ENCODE data around the gene KANK2. TPM values are rescaled to one million over a fixed set of nuclear protein-coding genes. Genes with fewer than 3 reads are reported as not detected.

The KANK2 gene
- total RNA-seq, 1 experiment from 2014 or later, result 0.19 TPM

- H3K79me2 ChIP-seq (ENCODE audit: low read length), result no peaks in the 10 kb centered on the region
- no peaks in the 10 kb centered on the region for H3K4me1 ChIP-seq (ENCODE audit: low read length)
- H2AFZ ChIP-seq (ENCODE audit: low read length), result no peak within 1 kb of the TSS
- H3K36me3 ChIP-seq (ENCODE audit: insufficient read depth, low read length), result no peaks in the 10 kb centered on the region
- H3K9ac ChIP-seq (ENCODE audit: low read length), result no peak within 1 kb of the TSS
- no peak within 1 kb of the TSS for H3K4me3 ChIP-seq (ENCODE audit: low read length)
- no peak within 1 kb of the TSS for H3K27ac ChIP-seq (ENCODE audit: low read length)
- H3K4me2 ChIP-seq (ENCODE audit: low read depth, low read length, poor library complexity, severe bottlenecking), result no peak within 1 kb of the TSS
- DNase-seq, result no peak
- no peaks in the 10 kb centered on the region for H3K27me3 ChIP-seq (ENCODE audit: low read length)
- H3K9me2 ChIP-seq (replicated peaks; ENCODE audit: insufficient read depth, low read length), result no peaks in the 10 kb centered on the region
- H3K9me3 ChIP-seq (ENCODE audit: low read length), result no peaks in the 10 kb centered on the region
- H4K20me1 ChIP-seq (ENCODE audit: insufficient read depth, low read depth, low read length), result no peaks in the 10 kb centered on the region; the same call in 1 of the 2 replicates
These were observed 42.1 kb upstream of the KANK2 start, which contains the start of gene ANGPTL8 for GRCh38 chr19:11239377-11240000. ANGPTL8 (plus strand) TSS chr19:11239619; CDS start chr19:11239638, 19 bp downstream.

GRCh38 chr19:11238781-11239376, 41.5 kb upstream of the KANK2 start:
- Histone ChIP-seq H3K9me3 (ENCODE audit: low read length) (no peaks in the 10 kb centered on the region), H3K4me2 (ENCODE audit: low read depth, low read length, poor library complexity, severe bottlenecking) (no peak overlapping the region)
- no peak for DNase-seq

DNA sequence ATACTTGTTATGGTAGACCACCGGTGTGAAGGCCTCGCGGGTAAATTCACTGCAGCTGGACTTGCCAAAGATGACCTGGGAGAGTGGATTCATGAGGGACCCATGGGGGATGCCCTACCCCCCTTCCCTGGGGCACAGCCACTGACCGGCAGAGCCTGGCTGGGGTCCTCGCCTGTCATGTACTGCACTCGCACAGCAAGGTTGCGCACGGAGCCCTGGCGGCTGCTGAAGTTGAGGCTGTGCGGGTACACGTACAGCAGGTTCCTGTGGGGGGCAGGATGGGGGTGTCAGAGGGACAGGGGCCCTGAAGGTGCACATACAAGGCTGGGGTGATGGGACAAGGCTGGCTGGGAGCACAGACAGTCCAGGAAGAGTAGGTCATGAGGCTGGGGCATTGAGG, 40.7 kb upstream of the KANK2 start:
- Histone ChIP-seq H3K4me3 (ENCODE audit: low read length) (no peak overlapping the region), H3K27ac (ENCODE audit: low read length) (no peak overlapping the region), H3K9me3 (ENCODE audit: low read length) (no peaks in the 10 kb centered on the region), H3K4me1 (ENCODE audit: low read length) (no peaks in the 10 kb centered on the region), H3K9me2 (replicated peaks; ENCODE audit: insufficient read depth, low read length) (no peaks in the 10 kb centered on the region), H3K36me3 (ENCODE audit: insufficient read depth, low read length) (no peaks in the 10 kb centered on the region), H3K9ac (ENCODE audit: low read length) (no peak overlapping the region), H3K4me2 (ENCODE audit: low read depth, low read length, poor library complexity, severe bottlenecking) (no peak overlapping the region), H3K27me3 (ENCODE audit: low read length) (no peaks in the 10 kb centered on the region), H4K20me1 (ENCODE audit: insufficient read depth, low read depth, low read length) (no peaks in the 10 kb centered on the region), H2AFZ (ENCODE audit: low read length) (no peak overlapping the region), H3K79me2 (ENCODE audit: low read length) (no peaks in the 10 kb centered on the region)
- DNase-seq, result no peak

More at GRCh38 chr19:11238781-11239376, 41.5 kb upstream of the KANK2 start:
- Histone ChIP-seq H3K36me3 (ENCODE audit: insufficient read depth, low read length) (no peaks in the 10 kb centered on the region), H3K9ac (ENCODE audit: low read length) (no peak overlapping the region), H3K79me2 (ENCODE audit: low read length) (no peaks in the 10 kb centered on the region), H3K27ac (ENCODE audit: low read length) (no peak overlapping the region), H2AFZ (ENCODE audit: low read length) (no peak overlapping the region), H3K4me1 (ENCODE audit: low read length) (no peaks in the 10 kb centered on the region), H4K20me1 (ENCODE audit: insufficient read depth, low read depth, low read length) (no peaks in the 10 kb centered on the region; the same call in 1 of the 2 replicates), H3K4me3 (ENCODE audit: low read length) (no peak overlapping the region), H3K27me3 (ENCODE audit: low read length) (no peaks in the 10 kb centered on the region), H3K9me2 (replicated peaks; ENCODE audit: insufficient read depth, low read length) (no peaks in the 10 kb centered on the region)

DNA sequence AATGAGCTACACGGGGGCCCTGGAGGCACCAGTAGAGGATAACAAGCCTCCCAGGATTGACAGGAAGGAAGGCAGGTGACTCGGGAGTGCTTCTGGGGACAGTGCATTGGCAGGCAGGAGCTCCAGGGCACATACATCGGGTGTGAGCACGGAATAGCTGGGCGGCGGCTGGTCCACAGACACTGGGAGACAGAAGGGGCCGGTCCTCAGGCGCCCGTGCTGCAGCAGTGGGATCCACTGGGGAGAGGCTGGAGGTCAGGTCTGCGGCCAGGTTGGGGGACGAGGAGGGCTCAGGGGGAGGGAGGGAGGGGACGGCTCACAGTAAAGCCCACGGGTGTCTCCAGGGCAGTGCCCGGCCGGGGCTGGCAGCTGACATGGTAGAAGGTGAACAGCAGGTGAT, 40.0 kb upstream of the KANK2 start:
- Histone ChIP-seq H3K4me1 (ENCODE audit: low read length) (no peaks in the 10 kb centered on the region), H4K20me1 (ENCODE audit: insufficient read depth, low read depth, low read length) (no peaks in the 10 kb centered on the region), H3K9me3 (ENCODE audit: low read length) (no peaks in the 10 kb centered on the region), H3K36me3 (ENCODE audit: insufficient read depth, low read length) (no peaks in the 10 kb centered on the region), H3K27ac (ENCODE audit: low read length) (no peak overlapping the region), H3K9ac (ENCODE audit: low read length) (no peak overlapping the region), H3K9me2 (replicated peaks; ENCODE audit: insufficient read depth, low read length) (no peaks in the 10 kb centered on the region), H3K27me3 (ENCODE audit: low read length) (no peaks in the 10 kb centered on the region), H3K4me2 (ENCODE audit: low read depth, low read length, poor library complexity, severe bottlenecking) (no peak overlapping the region), H3K79me2 (ENCODE audit: low read length) (no peaks in the 10 kb centered on the region), H2AFZ (ENCODE audit: low read length) (no peak overlapping the region), H3K4me3 (ENCODE audit: low read length) (no peak overlapping the region)
- no peak for DNase-seq

- no peak overlapping the region for H3K9ac ChIP-seq (ENCODE audit: low read length)
- H2AFZ ChIP-seq (ENCODE audit: low read length), result no peak overlapping the region
- no peaks in the 10 kb centered on the region for H3K27me3 ChIP-seq (ENCODE audit: low read length)
- no peak overlapping the region for H3K4me2 ChIP-seq (ENCODE audit: low read depth, low read length, poor library complexity, severe bottlenecking)
- DNase-seq, result no peak
- no peak overlapping the region for H3K4me3 ChIP-seq (ENCODE audit: low read length)
- H4K20me1 ChIP-seq (ENCODE audit: insufficient read depth, low read depth, low read length), result no peaks in the 10 kb centered on the region
- H3K9me3 ChIP-seq (ENCODE audit: low read length), result no peaks in the 10 kb centered on the region
- H3K36me3 ChIP-seq (ENCODE audit: insufficient read depth, low read length), result no peaks in the 10 kb centered on the region
- no peaks in the 10 kb centered on the region for H3K79me2 ChIP-seq (ENCODE audit: low read length)
- no peaks in the 10 kb centered on the region for H3K9me2 ChIP-seq (replicated peaks; ENCODE audit: insufficient read depth, low read length)
- peaks cover 7% of the 10 kb centered on the region for H3K4me1 ChIP-seq (ENCODE audit: low read length)
- H3K27ac ChIP-seq (ENCODE audit: low read length), result no peak overlapping the region
These were observed 39.3 kb upstream of the KANK2 start for GRCh38 chr19:11236324-11237301.

GRCh38 chr19:11234486-11235075, 37.2 kb upstream of the KANK2 start:
- Histone ChIP-seq H3K9me3 (ENCODE audit: low read length) (no peaks in the 10 kb centered on the region), H3K9me2 (replicated peaks; ENCODE audit: insufficient read depth, low read length) (no peaks in the 10 kb centered on the region), H3K4me3 (ENCODE audit: low read length) (no peak overlapping the region), H3K27me3 (ENCODE audit: low read length) (no peaks in the 10 kb centered on the region), H3K4me2 (ENCODE audit: low read depth, low read length, poor library complexity, severe bottlenecking) (no peak overlapping the region), H2AFZ (ENCODE audit: low read length) (no peak overlapping the region), H3K4me1 (ENCODE audit: low read length) (peaks cover 10% of the 10 kb centered on the region), H3K9ac (ENCODE audit: low read length) (no peak overlapping the region), H4K20me1 (ENCODE audit: insufficient read depth, low read depth, low read length) (no peaks in the 10 kb centered on the region), H3K36me3 (ENCODE audit: insufficient read depth, low read length) (no peaks in the 10 kb centered on the region), H3K27ac (ENCODE audit: low read length) (no peak overlapping the region), H3K79me2 (ENCODE audit: low read length) (no peaks in the 10 kb centered on the region)
- peak; percentile 53 for DNase-seq

- Histone ChIP-seq H3K9me3 (ENCODE audit: low read length) (no peaks in the 10 kb centered on the region), H3K9me2 (replicated peaks; ENCODE audit: insufficient read depth, low read length) (no peaks in the 10 kb centered on the region), H4K20me1 (ENCODE audit: insufficient read depth, low read depth, low read length) (no peaks in the 10 kb centered on the region), H3K79me2 (ENCODE audit: low read length) (no peaks in the 10 kb centered on the region), H3K9ac (ENCODE audit: low read length) (no peak overlapping the region), H2AFZ (ENCODE audit: low read length) (no peak overlapping the region), H3K4me2 (ENCODE audit: low read depth, low read length, poor library complexity, severe bottlenecking) (no peak overlapping the region), H3K36me3 (ENCODE audit: insufficient read depth, low read length) (no peaks in the 10 kb centered on the region), H3K4me1 (ENCODE audit: low read length) (peaks cover 10% of the 10 kb centered on the region), H3K4me3 (ENCODE audit: low read length) (no peak overlapping the region), H3K27me3 (ENCODE audit: low read length) (no peaks in the 10 kb centered on the region), H3K27ac (ENCODE audit: low read length) (no peak overlapping the region)
- DNase-seq, result no peak
These were observed 35.7 kb upstream of the KANK2 start for GRCh38 chr19:11233073-11233472.

- DNase-seq, result no peak
- H4K20me1 ChIP-seq (ENCODE audit: insufficient read depth, low read depth, low read length), result no peaks in the 10 kb centered on the region
- no peak overlapping the region for H2AFZ ChIP-seq (ENCODE audit: low read length)
- no peaks in the 10 kb centered on the region for H3K9me2 ChIP-seq (replicated peaks; ENCODE audit: insufficient read depth, low read length)
- no peaks in the 10 kb centered on the region for H3K36me3 ChIP-seq (ENCODE audit: insufficient read depth, low read length)
- no peak overlapping the region for H3K9ac ChIP-seq (ENCODE audit: low read length)
- no peaks in the 10 kb centered on the region for H3K27me3 ChIP-seq (ENCODE audit: low read length)
- no peak overlapping the region for H3K4me3 ChIP-seq (ENCODE audit: low read length)
- no peaks in the 10 kb centered on the region for H3K79me2 ChIP-seq (ENCODE audit: low read length)
- H3K9me3 ChIP-seq (ENCODE audit: low read length), result no peaks in the 10 kb centered on the region
- peaks cover 10% of the 10 kb centered on the region for H3K4me1 ChIP-seq (ENCODE audit: low read length)
- no peak overlapping the region for H3K27ac ChIP-seq (ENCODE audit: low read length)
- no peak overlapping the region for H3K4me2 ChIP-seq (ENCODE audit: low read depth, low read length, poor library complexity, severe bottlenecking)
These were observed 35.2 kb upstream of the KANK2 start for GRCh38 chr19:11232555-11232954.

Measured in Karpas-422 (cell line).